Inflammatory macrophage treated with lipopolysaccharide for 1 hour (primary cell): ENCODE results near the gene ACP7.
"Not testable (repeated sequence)": the region's sequence is repeated elsewhere in the genome, so short reads cannot be mapped to it uniquely, and the experiment has no call there.

Source experiments
- DNase-seq, 2 donors: peaks; one replicate each; pipeline ENCODE4 v3.0.0-alpha.2; 2020 to 2022

Gene ACP7

GRCh38 chr19:39110263-39110967, 26.2 kb downstream of the ACP7 start:
- DNase-seq: peak; percentile 12 to 45

GRCh38 chr19:39111593-39112199, 27.5 kb downstream of the ACP7 start:
- DNase-seq: no peak

- DNase-seq: no peak
Measured at GRCh38 chr19:39112338-39112890, 28.2 kb downstream of the ACP7 start.

- no peak for DNase-seq
Measured at GRCh38 chr19:39113199-39113598, 29.0 kb downstream of the ACP7 start.

- no peak for DNase-seq
Measured at GRCh38 chr19:39115105-39115847, 31.1 kb downstream of the ACP7 start.

GRCh38 chr19:39117023-39117422, 32.9 kb downstream of the ACP7 start:
- DNase-seq: not testable (repeated sequence)

GRCh38 chr19:39119830-39120229, 35.7 kb downstream of the ACP7 start:
- no peak for DNase-seq

- no peak for DNase-seq
Measured at GRCh38 chr19:39122934-39123731, 39.0 kb downstream of the ACP7 start.

GRCh38 chr19:39124136-39124764, 40.1 kb downstream of the ACP7 start:
- DNase-seq: no peak

GRCh38 chr19:39125199-39125553, 41.0 kb downstream of the ACP7 start:
- no peak for DNase-seq

- peak; percentile 99 for DNase-seq
Measured at GRCh38 chr19:39125554-39126311, 41.6 kb downstream of the ACP7 start, which contains the start of gene PAK4. TSS of gene PAK4 (plus strand) at chr19:39125786. CDS start at chr19:39169554, 43,768 bp downstream.

- DNase-seq: no peak
Measured at GRCh38 chr19:39126312-39127187, 42.4 kb downstream of the ACP7 start.

- no peak for DNase-seq
Measured at GRCh38 chr19:39127812-39128515, 43.8 kb downstream of the ACP7 start.

GRCh38 chr19:39128516-39129079, 44.4 kb downstream of the ACP7 start:
- no peak for DNase-seq

- no peak for DNase-seq
Measured at GRCh38 chr19:39129116-39129515, 44.9 kb downstream of the ACP7 start.

- DNase-seq: peak; percentile 9 to 62
Measured at GRCh38 chr19:39130337-39131254, 46.4 kb downstream of the ACP7 start.

GRCh38 chr19:39131255-39131755, 47.1 kb downstream of the ACP7 start:
- no peak for DNase-seq

- no peak for DNase-seq
Measured at GRCh38 chr19:39132344-39132969, 48.3 kb downstream of the ACP7 start.
